GM12873 (cell line): ENCODE data around the gene OTOGL.

Source experiments
- CTCF ChIP-seq: IDR thresholded peaks from 2 replicates; pipeline ENCODE4 v1.5.1; 2012; ENCODE audit warnings: low read depth, mild to moderate bottlenecking, moderate library complexity, low read length, control low read depth; ENCODE audit not compliant: insufficient read depth; ENCODE audit errors: missing control alignments

Gene OTOGL

GRCh38 chr12:80282226-80282625, 182.9 kb downstream of the OTOGL start:
- no peak for TF ChIP-seq CTCF

- TF ChIP-seq CTCF = no peak
Measured at GRCh38 chr12:80282761-80283160, 183.4 kb downstream of the OTOGL start.

GRCh38 chr12:80291108-80291754, 191.9 kb downstream of the OTOGL start:
- no peak for TF ChIP-seq CTCF

GRCh38 chr12:80293347-80293746, 194.0 kb downstream of the OTOGL start:
- no peak for TF ChIP-seq CTCF

GRCh38 chr12:80293759-80294158, 194.4 kb downstream of the OTOGL start:
- no peak for TF ChIP-seq CTCF

GRCh38 chr12:80299219-80299618, 199.9 kb downstream of the OTOGL start:
- no peak for TF ChIP-seq CTCF

GRCh38 chr12:80299976-80300375, 200.6 kb downstream of the OTOGL start:
- TF ChIP-seq CTCF = no peak
